Measurements from ENCODE around the gene TRAPPC2L. TPM values are rescaled to one million over a fixed set of nuclear protein-coding genes. Genes with fewer than 3 reads are reported as not detected.

TRAPPC2L gene
- total and polyA plus RNA-seq, 10 of the 15 experiments (the other 5 are each of a cell fraction or from before 2014, with no cell fraction given): 56.3 to 363 (median 118) TPM

GRCh38 chr16:88877564-88878289 lies 20.8 kb downstream of the TRAPPC2L start:
- Histone ChIP-seq H4K20me1 (ENCODE audit: control insufficient read depth, insufficient read depth) (no peaks in the 10 kb centered on the region), H3K79me2 (ENCODE audit: control insufficient read depth, insufficient read depth, low read length) (no peaks in the 10 kb centered on the region), H3K4me1 (ENCODE audit: control insufficient read depth, insufficient read depth, low read length) (no peaks in the 10 kb centered on the region), H3K4me2 (ENCODE audit: control insufficient read depth, insufficient read depth) (no peak overlapping the region), H3K36me3 (ENCODE audit: control insufficient read depth in 2 of 2, insufficient read depth in 2 of 2, low read length in 1 of 2) (peaks cover 2% of the 10 kb centered on the region in 2 experiments; a peak in 3 of 4 replicates), H3K27ac (ENCODE audit: control insufficient read depth, insufficient read depth) (no peak overlapping the region), H3K9me3 (replicated peaks; ENCODE audit: control insufficient read depth, insufficient read depth, low read length) (no peaks in the 10 kb centered on the region), H3K4me3 (no peak overlapping the region), H3K9ac (ENCODE audit: control insufficient read depth, insufficient read depth, low read length) (no peak overlapping the region), H3K27me3 (replicated peaks in 1 of 2; ENCODE audit: control insufficient read depth in 2 of 2, insufficient read depth in 2 of 2, low read length in 1 of 2) (no peaks in the 10 kb centered on the region), H2AFZ (ENCODE audit: control insufficient read depth, low read depth, low read length) (no peak overlapping the region)
- intact Hi-C loops (cut with micrococcal nuclease; ENCODE audit: unreplicated experiment) (no loop called here), in situ Hi-C loops (cut with MboI) (no loop called here)
- TF ChIP-seq ASH2L (IDR thresholded peaks at IDR 0.05; ENCODE audit: borderline replicate concordance, low read depth): no peak
- no peak for TF ChIP-seq STAT1 (conservative IDR thresholded peaks at IDR 0.05)
- TF ChIP-seq, protein P1, sequence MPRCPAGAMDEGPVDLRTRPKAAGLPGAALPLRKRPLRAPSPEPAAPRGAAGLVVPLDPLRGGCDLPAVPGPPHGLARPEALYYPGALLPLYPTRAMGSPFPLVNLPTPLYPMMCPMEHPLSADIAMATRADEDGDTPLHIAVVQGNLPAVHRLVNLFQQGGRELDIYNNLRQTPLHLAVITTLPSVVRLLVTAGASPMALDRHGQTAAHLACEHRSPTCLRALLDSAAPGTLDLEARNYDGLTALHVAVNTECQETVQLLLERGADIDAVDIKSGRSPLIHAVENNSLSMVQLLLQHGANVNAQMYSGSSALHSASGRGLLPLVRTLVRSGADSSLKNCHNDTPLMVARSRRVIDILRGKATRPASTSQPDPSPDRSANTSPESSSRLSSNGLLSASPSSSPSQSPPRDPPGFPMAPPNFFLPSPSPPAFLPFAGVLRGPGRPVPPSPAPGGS (IDR thresholded peaks at IDR 0.05; ENCODE audit: borderline replicate concordance, insufficient read depth, low read depth, low read length, poor library complexity, severe bottlenecking): no peak
- no peak for TF ChIP-seq SMARCA5 (IDR thresholded peaks at IDR 0.05)
- TF ChIP-seq NFXL1 (IDR thresholded peaks at IDR 0.05; ENCODE audit: borderline replicate concordance): no peak
- TF ChIP-seq ZNF384 (IDR thresholded peaks at IDR 0.05; ENCODE audit: borderline replicate concordance, low read depth, low read length): no peak
- TF ChIP-seq POU2F2 (IDR thresholded peaks at IDR 0.05; ENCODE audit: borderline replicate concordance, low read depth, low read length): no peak
- TF ChIP-seq ZNF274 (IDR thresholded peaks at IDR 0.05; ENCODE audit: insufficient read depth, insufficient read length): no peak
- TF ChIP-seq ZNF207 (IDR thresholded peaks at IDR 0.05; ENCODE audit: borderline replicate concordance): no peak
- TF ChIP-seq IRF3 (IDR thresholded peaks at IDR 0.05): no peak
- TF ChIP-seq YY1 (IDR thresholded peaks at IDR 0.05; ENCODE audit: low read depth, low read length): no peak
- no peak for TF ChIP-seq NFYB (IDR thresholded peaks at IDR 0.05; ENCODE audit: insufficient read depth, low read depth, low read length)
- TF ChIP-seq RAD51 (IDR thresholded peaks at IDR 0.05): no peak
- TF ChIP-seq ETV6 (conservative IDR thresholded peaks at IDR 0.05 in 1 of 2, IDR thresholded peaks at IDR 0.05 in 1 of 2; ENCODE audit: borderline replicate concordance in 1 of 2, low read depth in 1 of 2): no peak
- TF ChIP-seq, protein P2, sequence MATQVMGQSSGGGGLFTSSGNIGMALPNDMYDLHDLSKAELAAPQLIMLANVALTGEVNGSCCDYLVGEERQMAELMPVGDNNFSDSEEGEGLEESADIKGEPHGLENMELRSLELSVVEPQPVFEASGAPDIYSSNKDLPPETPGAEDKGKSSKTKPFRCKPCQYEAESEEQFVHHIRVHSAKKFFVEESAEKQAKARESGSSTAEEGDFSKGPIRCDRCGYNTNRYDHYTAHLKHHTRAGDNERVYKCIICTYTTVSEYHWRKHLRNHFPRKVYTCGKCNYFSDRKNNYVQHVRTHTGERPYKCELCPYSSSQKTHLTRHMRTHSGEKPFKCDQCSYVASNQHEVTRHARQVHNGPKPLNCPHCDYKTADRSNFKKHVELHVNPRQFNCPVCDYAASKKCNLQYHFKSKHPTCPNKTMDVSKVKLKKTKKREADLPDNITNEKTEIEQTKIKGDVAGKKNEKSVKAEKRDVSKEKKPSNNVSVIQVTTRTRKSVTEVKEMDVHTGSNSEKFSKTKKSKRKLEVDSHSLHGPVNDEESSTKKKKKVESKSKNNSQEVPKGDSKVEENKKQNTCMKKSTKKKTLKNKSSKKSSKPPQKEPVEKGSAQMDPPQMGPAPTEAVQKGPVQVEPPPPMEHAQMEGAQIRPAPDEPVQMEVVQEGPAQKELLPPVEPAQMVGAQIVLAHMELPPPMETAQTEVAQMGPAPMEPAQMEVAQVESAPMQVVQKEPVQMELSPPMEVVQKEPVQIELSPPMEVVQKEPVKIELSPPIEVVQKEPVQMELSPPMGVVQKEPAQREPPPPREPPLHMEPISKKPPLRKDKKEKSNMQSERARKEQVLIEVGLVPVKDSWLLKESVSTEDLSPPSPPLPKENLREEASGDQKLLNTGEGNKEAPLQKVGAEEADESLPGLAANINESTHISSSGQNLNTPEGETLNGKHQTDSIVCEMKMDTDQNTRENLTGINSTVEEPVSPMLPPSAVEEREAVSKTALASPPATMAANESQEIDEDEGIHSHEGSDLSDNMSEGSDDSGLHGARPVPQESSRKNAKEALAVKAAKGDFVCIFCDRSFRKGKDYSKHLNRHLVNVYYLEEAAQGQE (IDR thresholded peaks at IDR 0.05; ENCODE audit: low read depth, low read length): no peak
- no peak for TF ChIP-seq MXI1 (IDR thresholded peaks at IDR 0.05; ENCODE audit: low read depth, low read length)
- BruUV-seq (replicated peaks): no TSS peak
- ChIA-PET SMC1A (ENCODE audit: uncharacterized antibody, unreplicated experiment) (interaction anchor here (1.3 kb wide), 1 partner anchor 225 kb away, joined by 3 read pairs; no protein-coding TSS in a partner anchor), POLR2A (no interaction called here), CTCF (no interaction called here), RAD21 (ENCODE audit: unreplicated experiment) (no interaction called here)
- FAIRE-seq (no peak), ATAC-seq (no peak), DNase-seq (ENCODE audit: low read depth, low spot score) (no peak)
- WGBS (ENCODE audit: insufficient coverage, insufficient replicate concordance, low lambda C conversion rate, missing lambda C conversion rate): 95% methylated on average over 17 of the region's 20 CpGs

All from GM12878 (cell line).